Stimulated activated CD8-positive, alpha-beta memory T cell treated with anti-CD3 and anti-CD28 coated beads, Interleukin-7, amount 100 ng/mL, for 48 hours (primary cell): ENCODE data around the gene WWC1.

Experiments used
- DNase-seq, 2 donors: peaks; one replicate each; pipeline ENCODE4 v3.0.0-alpha.2; 2020; ENCODE audit warnings: low read depth in 1 of 2; ENCODE audit errors: extremely low read depth in 1 of 2

The WWC1 gene

DNA sequence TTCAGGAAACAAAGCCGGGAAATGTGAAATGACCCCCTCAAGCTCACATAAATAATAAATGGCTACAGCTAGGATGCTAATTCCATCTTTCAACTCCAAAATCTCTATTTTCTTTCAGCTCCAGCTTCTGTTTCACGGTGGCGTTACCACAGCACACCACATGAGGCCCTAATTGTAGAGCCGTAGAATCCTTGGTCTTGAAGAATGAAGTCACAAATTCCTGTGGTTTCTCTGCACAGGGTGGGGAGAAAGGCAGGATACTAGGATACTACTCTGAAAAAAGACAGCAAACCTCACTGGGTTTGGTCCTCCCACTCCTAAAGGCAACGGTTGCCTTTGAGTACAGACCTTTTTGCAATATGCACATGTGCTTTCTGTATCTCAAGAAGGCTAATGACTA is 180.9 kb downstream of the WWC1 start:
- DNase-seq: no peak

DNA sequence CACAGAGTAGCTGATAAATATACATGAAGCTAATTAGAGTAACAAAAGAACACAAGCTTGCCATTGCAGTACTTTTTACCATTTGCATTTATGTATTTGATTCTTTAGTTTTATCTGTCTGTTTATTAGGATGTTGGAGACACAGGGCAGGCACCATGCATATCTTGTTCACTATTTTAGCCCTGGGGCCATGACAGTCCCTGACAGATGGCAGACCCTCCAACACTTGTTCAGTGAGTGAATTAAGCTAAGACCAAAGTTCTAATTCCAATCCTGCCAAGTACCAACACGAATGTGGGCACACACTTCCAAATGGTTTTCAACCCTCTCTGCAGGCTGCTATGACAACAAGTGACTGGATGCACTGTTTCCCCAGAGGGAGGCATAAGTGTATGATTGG is 182.9 kb downstream of the WWC1 start:
- DNase-seq: no peak

DNA sequence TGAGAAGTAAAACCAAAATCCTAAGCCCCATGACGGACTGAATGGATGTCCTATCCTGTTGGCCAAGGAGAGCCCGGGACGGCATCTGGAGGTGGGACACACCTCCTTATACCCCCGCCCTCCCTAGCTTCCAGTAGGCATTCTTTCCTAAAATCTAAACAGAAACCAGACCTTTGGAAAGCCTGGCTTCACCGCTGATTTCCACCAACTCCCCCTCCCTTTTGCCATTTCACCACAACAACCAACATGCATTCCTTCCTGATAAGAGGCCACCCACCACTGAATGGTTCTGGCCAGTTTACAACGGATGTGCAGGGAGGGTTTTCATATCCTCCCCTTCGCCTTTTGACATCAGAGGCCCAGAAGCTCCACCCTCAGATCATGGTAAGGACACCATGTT is 185.6 kb downstream of the WWC1 start:
- no peak for DNase-seq

DNA sequence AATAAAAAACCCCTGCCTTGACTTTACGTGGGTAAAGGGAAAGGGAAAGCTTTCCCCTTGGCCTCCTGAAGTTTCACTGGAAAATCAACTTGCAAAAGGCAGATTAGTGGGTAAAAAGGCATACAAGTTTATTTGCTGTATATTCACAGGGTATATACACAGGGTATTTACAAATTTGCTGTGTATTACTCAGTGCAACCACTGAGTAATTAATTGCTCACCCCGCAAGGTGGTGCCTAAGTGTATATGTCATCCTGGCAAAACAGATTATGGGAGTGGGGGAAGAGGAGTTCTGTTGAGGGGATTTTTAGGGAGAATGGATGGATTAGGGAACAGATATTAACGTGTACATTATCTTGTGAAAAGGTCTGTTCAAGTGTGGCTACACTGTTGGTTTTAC is 187.7 kb downstream of the WWC1 start:
- no peak for DNase-seq

DNA sequence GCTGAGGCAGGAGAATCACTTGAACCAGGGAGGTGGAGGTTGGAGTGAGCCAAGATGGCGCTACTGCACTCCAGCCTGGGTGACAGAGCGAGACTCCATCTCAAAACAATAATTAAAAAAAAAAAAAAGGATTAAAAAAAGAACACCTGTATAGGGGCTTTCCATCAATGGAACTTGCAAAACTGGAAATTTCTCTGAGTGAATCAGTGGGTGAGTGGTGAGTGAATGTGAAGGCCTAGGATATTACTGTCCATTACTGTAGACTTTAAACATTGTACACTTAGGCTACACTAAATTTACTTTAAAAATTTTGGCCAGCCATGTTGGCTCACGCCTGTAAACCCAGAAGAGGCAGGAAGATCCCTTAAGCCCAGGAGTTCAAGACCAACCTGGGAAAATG is 189.2 kb downstream of the WWC1 start:
- no peak for DNase-seq

DNA sequence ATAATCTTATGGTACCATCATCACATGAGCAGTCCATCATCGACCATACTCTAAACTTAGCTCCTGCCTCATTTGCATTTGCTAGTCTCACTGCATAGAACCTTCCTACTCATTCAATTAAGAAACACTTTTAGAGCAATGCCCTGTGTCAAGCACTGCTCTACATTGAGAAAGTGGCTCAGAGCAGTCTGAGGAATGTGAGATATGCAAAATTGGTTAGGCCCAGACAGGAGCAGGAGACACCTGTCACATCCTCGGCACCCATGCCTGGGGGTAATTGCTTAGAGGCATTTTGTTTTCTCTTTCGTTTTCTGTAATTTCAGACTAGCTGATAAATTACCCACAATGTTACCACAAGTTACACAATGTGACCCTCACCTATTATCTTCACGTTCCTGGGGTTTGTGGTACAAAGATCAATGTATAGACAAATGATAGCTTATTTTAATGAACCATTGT is 189.9 kb downstream of the WWC1 start:
- no peak for DNase-seq

DNA sequence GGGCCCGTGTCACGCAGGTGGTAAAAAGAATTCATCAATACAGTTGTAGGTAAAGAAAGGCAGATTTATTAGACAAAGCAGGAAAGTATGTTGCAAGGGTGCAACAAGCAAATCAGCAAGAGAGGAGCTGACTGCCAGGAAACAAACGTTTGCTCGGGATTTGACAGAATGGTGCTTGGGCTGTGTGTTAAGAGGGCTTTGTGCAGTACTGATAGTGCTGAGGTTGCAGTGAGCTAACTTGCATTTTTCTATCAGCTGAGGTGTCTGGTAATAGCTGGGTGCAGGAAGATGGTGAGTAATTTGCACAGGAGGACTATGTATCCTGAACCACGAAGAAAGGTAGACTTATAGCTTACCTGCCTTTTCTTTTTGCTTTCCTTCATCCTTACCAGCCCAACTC is 190.9 kb downstream of the WWC1 start:
- DNase-seq: no peak

DNA sequence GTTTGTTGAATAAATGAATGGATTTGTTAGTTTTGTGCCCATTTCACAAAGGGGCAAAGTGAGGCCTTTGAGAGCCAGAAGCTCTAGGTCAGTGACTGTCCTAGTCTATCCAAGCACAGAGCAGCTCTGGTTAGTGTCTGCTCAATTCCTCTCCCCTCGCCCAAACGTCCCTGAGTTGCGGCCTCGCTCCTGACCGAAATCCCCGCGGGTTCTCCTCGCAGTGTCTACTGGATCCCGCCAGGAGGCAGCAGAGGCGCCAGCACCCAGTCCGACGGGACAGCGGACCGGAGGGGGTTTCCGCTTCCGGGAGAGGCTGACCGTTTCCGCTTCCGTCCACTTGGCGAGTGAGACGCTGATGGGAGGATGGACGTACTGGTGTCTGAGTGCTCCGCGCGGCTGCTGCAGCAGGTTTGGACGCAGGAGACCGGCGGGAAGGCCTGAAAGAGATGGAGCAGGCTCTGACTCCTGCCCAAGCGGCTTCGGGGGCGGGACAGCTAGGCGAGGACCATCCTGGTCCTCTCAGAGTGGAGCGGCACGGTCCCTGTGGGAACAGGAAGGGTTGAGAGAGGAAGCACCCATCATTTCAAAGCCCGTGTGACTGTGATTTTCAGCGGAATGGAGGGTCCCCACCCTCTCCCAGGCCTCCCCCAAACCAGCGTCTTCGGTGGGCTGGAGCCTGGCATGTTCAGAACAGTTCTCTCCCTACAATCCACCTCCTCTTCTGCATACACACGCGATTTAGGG is 194.9 kb downstream of the WWC1 start, which contains the start of gene RARS1:
RARS1 (plus strand) TSS at position 336 of the 744 bp plus-strand sequence; CDS start at position 364, 28 bp downstream.
- peak; percentile 79 to 86 for DNase-seq

DNA sequence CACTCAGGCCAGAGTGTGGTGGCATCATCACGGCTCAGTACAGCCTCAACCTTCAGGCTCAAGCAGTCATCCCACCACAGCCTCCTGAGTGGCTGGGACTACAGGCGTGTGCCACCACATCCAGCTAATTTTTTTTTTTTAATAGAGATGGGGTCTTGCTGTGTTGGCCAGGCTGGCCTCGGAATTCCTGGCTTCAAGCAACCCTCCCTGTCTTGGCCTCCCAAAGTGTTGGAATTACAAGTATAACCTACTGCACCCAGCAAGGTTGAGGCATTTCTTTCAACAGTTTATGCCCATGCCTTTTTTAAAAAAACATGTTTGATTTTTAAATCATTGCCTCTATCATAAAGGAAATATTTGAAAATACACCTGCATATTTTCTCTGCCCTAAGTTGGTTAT is 197.6 kb downstream of the WWC1 start:
- DNase-seq: no peak

DNA sequence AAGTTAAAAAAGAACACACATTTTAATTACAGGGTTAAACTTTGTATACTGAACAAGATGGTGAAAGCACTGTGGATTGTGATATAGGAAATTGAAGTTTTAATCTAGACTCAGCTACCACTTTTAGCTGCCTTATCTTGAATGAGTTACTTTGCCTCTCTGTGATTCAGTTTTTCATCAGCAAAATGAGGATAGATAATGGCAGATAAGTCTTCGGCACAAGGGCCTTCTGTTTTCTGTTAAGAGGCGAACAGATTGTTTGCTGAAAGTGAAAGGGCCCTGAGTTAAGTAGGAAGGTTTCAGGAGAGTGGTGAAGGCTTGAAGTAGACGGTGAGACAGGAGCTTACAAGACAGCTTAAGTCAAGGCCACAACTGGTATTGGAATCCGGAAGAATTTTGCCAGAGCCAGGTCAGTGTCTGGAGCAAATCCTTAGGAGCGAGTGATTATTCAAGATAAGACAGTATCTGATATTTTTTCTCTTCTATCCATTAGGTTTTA is 202.7 kb downstream of the WWC1 start:
- DNase-seq: no peak

DNA sequence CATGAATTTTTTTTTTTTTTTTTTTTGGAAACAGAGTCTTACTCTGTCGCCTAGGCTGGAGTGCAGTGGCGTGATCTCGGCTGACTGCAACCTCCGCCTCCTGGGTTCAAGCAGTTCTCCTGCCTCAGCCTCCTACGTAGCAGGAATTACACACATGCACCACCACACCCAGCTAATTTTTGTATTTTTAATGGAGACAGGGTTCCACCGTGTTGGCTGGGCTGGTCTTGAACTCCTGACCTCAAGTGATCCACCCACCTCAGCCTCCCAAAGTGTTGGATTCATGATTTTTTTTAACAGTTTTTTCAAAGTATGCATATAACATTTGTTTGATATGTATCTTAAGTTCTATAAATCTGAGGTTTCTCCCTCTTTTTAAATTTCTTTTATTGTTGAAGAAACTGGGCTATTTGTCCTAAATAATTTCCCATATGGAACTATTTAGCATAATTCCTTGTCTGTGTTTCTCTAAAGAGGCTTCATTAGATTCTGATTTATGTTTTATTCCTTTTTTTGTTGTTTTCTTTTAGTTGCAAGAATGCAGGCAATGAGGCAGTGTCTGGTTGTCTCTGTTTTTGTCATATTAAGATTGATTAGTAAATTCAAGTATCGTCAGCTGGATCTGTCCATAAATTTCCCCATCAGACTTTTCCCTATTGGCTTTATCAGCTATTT is 211.3 kb downstream of the WWC1 start:
- no peak for DNase-seq

DNA sequence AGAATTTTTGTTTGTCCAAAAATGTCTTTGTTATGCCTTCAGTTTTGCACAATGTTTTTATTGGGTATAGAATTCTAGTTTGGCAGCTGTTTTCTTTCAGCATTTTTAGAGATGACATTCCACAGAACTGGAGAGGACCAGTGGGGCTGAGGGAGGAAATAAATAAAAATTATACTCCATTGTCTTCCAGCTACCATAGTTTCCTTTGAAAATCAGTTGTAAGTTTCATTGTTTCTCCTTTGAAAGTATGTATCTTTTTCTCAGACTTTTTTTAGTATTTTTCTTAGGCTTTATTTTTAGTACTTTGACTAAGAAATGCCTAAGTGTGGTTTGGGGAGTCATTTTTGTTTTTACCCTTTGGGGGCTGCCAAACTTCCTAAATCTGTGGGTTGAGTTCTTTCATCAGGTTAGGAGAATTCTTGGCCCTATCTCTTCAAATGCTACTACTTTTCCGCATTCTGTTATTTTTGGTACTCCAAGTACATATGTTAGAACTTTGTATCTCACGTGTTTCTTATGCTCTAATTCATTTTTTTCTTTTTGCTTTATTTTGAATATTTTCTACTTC is 222.5 kb downstream of the WWC1 start:
- no peak for DNase-seq
